AG04449 (cell line): ENCODE results near the gene FAM76A.
"Not testable (repeated sequence)": the region's sequence is repeated elsewhere in the genome, so short reads cannot be mapped to it uniquely, and the experiment has no call there.

Source experiments
- CTCF ChIA-PET: fragments of 350-600 bp; formaldehyde crosslinking; extraction: SDS; loops from one replicate; lab custom pipeline; 2021; ENCODE audit warnings: antibody characterized with exemption; lab: Yijun Ruan, JAX
- POLR2A ChIA-PET: fragments of 400-600, 350-600 bp; formaldehyde crosslinking; extraction: SDS; loops from one replicate; lab custom pipeline; 2020; ENCODE audit warnings: antibody characterized with exemption, inconsistent platforms; lab: Yijun Ruan, JAX
- DNase-seq: peaks from one replicate; pipeline ENCODE4 v3.0.0-alpha.2; 2010; ENCODE audit warnings: low read depth, low spot score
- H3K4me3 ChIP-seq: 2 replicates; pipeline ENCODE4 v1.5.1; 2011; ENCODE audit warnings: low read depth, mild to moderate bottlenecking, control low read depth, low read length
- CTCF ChIP-seq: IDR thresholded peaks from one replicate; pipeline ENCODE4 v1.5.1; 2011; ENCODE audit warnings: mild to moderate bottlenecking, moderate library complexity, low read length, control low read depth, inconsistent platforms; ENCODE audit not compliant: insufficient read depth; ENCODE audit errors: missing control alignments

FAM76A gene

GRCh38 chr1:27686223-27686990, 39.4 kb upstream of the FAM76A start:
- ChIA-PET POLR2A (no interaction called here), CTCF (interaction anchor here (1.0 to 2.9 kb wide), 4 partner anchors 10 to 385 kb away, joined by 3 to 10 read pairs (median 4); no protein-coding TSS in a partner anchor)
- no peak overlapping the region for H3K4me3 ChIP-seq
- no peak for TF ChIP-seq CTCF
- no peak for DNase-seq

- no peak for TF ChIP-seq CTCF
- ChIA-PET POLR2A (no interaction called here), CTCF (interaction anchor here (1.1 to 2.6 kb wide), 2 partner anchors 19 to 28 kb away, joined by 3 to 23 read pairs; no protein-coding TSS in a partner anchor)
- no peak overlapping the region for H3K4me3 ChIP-seq
- no peak for DNase-seq
Measured at GRCh38 chr1:27687906-27688305, 37.9 kb upstream of the FAM76A start.

GRCh38 chr1:27689423-27690173, 36.2 kb upstream of the FAM76A start:
- no peak for TF ChIP-seq CTCF
- DNase-seq: no peak

GRCh38 chr1:27690183-27690582, 35.6 kb upstream of the FAM76A start:
- ChIA-PET CTCF (interaction anchor here (0.9 to 2.6 kb wide), 3 partner anchors 21 to 30 kb away, joined by 3 to 23 read pairs (median 6); no protein-coding TSS in a partner anchor), POLR2A (no interaction called here)
- DNase-seq: no peak
- no peak for TF ChIP-seq CTCF
- H3K4me3 ChIP-seq: no peak overlapping the region

More at GRCh38 chr1:27689423-27690173, 36.2 kb upstream of the FAM76A start:
- CTCF ChIA-PET: interaction anchor here (1.2 to 2.6 kb wide), 3 partner anchors 21 to 29 kb away, joined by 3 to 23 read pairs (median 4); no protein-coding TSS in a partner anchor
- no peak overlapping the region for H3K4me3 ChIP-seq
- POLR2A ChIA-PET: no interaction called here

- H3K4me3 ChIP-seq, DNase-seq, POLR2A ChIA-PET: not testable (repeated sequence)
- CTCF ChIA-PET: interaction anchor here (0.8 kb wide), 1 partner anchor 28 kb away, joined by 4 read pairs; no protein-coding TSS in a partner anchor
Measured at GRCh38 chr1:27696835-27697234, 28.9 kb upstream of the FAM76A start.

GRCh38 chr1:27704958-27705357, 20.8 kb upstream of the FAM76A start:
- ChIA-PET POLR2A (no interaction called here), CTCF (interaction anchor here (0.7 to 1.3 kb wide), 3 partner anchors 15 to 36 kb away, joined by 3 to 4 read pairs (median 4); partner anchors contain the start of gene FAM76A)
- no peak for DNase-seq

More at GRCh38 chr1:27704958-27705357, 20.8 kb upstream of the FAM76A start:
- no peak overlapping the region for H3K4me3 ChIP-seq
- TF ChIP-seq CTCF: no peak
